Left colon (tissue), 2 donors: ENCODE results near the gene CDHR2. TPM values are rescaled to one million over a fixed set of nuclear protein-coding genes. Genes with fewer than 3 reads are reported as not detected.

Experiments used
- ATAC-seq: fragments of 200-7000 bp; cut with Tn5 transposase; one replicate; pipeline ENCODE4 v1.9.1; 2020; ENCODE audit warnings: mild to moderate bottlenecking, moderate library complexity
- DNase-seq, 2 donors: peaks; one replicate each; pipeline ENCODE4 v3.0.0-alpha.2; 2020
- intact Hi-C, 2 donors: fragments of 100-400 bp; cut with DNase I in 1 of 2; cut with micrococcal nuclease in 1 of 2; formaldehyde crosslinking; loops; one replicate each; pipeline versions ENCODE4 v1.11.2 to v1.14.0; 2022; cut with DNase I, micrococcal nuclease
- microRNA-seq, 2 donors: library from miRNA; unstranded; fragments of <30 nt; microRNA quantifications; one replicate each; pipeline versions ENCODE4 v1.1.0 to v1.2.0, GENCODE V29; 2020
- total RNA-seq, 2 donors: library from RNA; stranded (reverse); fragmentation: NEBNext Ultra II Directional; extraction: Animal tissue kit (Norgen Biotek cat#: 25700); gene quantifications; one replicate each; pipeline ENCODE4 v1.2.1, GENCODE V29; 2021
- donor health status: DM: no; HTN: no; CAD: no.
- donor health status: DM: yes; HTN: yes; CAD: no.

The CDHR2 gene
- total RNA-seq, 2 donors from 2014 or later = 93.4 to 141 TPM

DNA sequence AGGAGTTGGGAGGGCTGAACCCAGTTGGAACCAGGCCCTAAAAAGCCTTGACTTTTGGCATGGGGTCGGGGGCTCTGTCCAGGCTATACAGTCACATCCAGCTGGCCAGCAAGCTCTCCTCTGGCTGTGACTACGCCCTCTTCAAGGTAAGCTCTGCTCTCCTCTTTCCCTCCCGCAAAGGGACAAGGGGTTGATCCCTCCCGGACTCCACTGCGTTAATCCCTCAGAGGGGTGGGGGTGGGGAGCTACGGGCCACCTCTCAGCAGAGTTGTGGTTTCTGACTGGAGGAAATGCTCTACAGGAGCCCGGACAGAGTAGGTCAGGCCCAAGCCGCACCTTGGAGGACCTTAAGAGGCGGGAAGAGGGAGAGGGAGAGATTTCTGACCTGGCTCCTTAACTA lies 95.2 kb downstream of the CDHR2 start:
- intact Hi-C loops = loop anchor here in 1 of 2 donors (10.0 kb wide), 1 partner anchor 229 kb away; the partner anchor contains the start of gene CLTB
- ATAC-seq = no peak
- no peak for DNase-seq

DNA sequence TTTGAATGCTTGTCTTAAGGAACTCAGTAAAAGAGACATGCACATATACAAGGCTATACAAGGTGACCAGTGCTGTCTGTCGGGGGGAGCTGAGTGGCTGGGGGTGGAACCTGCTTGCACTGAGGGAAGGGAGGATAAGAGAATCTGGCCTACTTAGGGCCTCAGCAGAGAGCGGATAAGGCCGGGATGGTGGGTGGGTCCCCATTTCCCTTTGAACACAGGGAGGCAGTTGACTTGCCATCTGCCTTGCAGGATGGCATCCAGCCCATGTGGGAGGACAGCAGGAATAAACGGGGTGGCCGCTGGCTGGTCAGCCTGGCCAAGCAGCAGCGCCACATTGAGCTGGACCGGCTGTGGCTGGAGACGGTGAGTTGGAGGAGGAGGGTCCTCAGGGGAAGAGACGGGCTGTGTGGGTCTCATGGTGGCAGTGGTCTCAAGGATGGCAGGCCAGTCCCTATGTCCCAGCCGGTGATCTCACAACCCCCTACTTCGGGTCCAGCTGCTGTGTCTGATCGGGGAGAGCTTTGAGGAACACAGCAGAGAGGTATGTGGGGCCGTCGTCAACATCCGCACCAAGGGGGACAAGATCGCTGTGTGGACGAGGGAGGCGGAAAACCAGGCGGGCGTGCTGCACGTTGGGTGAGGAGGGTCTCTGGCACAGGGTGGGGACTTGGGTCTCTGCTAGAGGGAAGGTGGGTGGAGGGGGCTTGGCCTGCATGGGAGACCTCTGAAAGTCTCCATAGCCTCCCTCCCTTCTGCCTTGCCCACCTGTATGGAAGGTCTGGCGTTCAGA lies 95.9 kb downstream of the CDHR2 start:
- DNase-seq = no peak
- no peak for ATAC-seq
- intact Hi-C loops = loop anchor here in 1 of 2 donors (10.0 kb wide), 1 partner anchor 230 kb away; the partner anchor contains the start of gene CLTB

Small RNA genes within 50 kb of the gene (microRNA-seq; reads per million reads assigned to microRNA genes)
- gene MIR4281 = 0 reads per million in 2 donors

Other genes with a start within 250 kb of the CDHR2 start
- 10 to 100 TPM; 83.4 to 93.5 TPM for gene KIAA1191, start 187.6 kb upstream of the CDHR2 start, total RNA-seq
- 1 to 10 TPM; 1.0 to 1.8 TPM for gene ARL10, start 183.9 kb upstream of the CDHR2 start, total RNA-seq
- gene NOP16, start 160.7 kb upstream of the CDHR2 start, total RNA-seq = 10 to 100 TPM; 15.9 to 24.9 TPM
- gene HIGD2A, start 160.6 kb upstream of the CDHR2 start, total RNA-seq = 100 to 1,000 TPM; 194 to 226 TPM
- gene CLTB, start 132.8 kb upstream of the CDHR2 start, total RNA-seq = 100 to 1,000 TPM; 279 to 282 TPM
- 10 to 100 TPM; 32.6 to 39.1 TPM for gene FAF2, start 101.0 kb upstream of the CDHR2 start, total RNA-seq
- 10 to 100 TPM; 72.5 to 79.6 TPM for gene RNF44, start 11.9 kb upstream of the CDHR2 start, total RNA-seq
- gene GPRIN1, start 60.8 kb downstream of the CDHR2 start, total RNA-seq = 1 to 10 TPM; 1.7 to 1.9 TPM
- gene SNCB, start 81.2 kb downstream of the CDHR2 start, total RNA-seq = not detected
- gene EIF4E1B, start 81.3 kb downstream of the CDHR2 start, total RNA-seq = not detected
- 10 to 100 TPM; 34.8 to 37.2 TPM for gene TSPAN17, start 98.1 kb downstream of the CDHR2 start, total RNA-seq